Measurements from ENCODE around the gene GAS2.

DNA sequence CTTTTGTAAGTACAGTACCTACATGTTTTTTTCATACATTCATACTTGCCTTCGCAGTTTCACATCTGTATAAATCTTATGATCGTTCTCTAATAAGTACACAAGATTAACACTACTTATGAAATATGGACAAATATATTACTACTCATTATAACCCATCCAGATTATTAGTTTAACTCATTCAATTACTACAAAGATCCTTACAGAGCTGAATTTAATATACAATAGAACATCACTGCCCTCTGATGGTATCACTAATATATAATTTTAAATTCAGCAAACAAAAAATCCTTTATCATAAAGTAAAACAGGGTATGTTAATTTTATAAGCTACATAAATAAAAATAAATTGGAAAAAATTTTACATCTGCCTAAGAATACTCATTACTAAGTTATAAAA lies 155.8 kb downstream of the GAS2 start:
- TF ChIP-seq ZNF10 (tag by site-specific recombination; IDR thresholded peaks at IDR 0.05) (no peak), ZNF121 (tag by site-specific recombination; IDR thresholded peaks at IDR 0.05) (no peak), ZNF433 (tag by site-specific recombination; IDR thresholded peaks at IDR 0.05; ENCODE audit: low read depth) (no peak), REST (tag by site-specific recombination; IDR thresholded peaks at IDR 0.05) (no peak), ZNF274 (IDR thresholded peaks at IDR 0.05; ENCODE audit: low read length) (no peak), ZNF274 (tag by site-specific recombination; IDR thresholded peaks at IDR 0.05; ENCODE audit: borderline replicate concordance) (no peak), ZNF514 (tag by site-specific recombination; IDR thresholded peaks at IDR 0.05) (no peak), YY1 (tag by site-specific recombination; IDR thresholded peaks at IDR 0.05) (no peak), TRIM28 (IDR thresholded peaks at IDR 0.05; ENCODE audit: borderline replicate concordance, low read length) (no peak), ZEB2 (tag by site-specific recombination; IDR thresholded peaks at IDR 0.05) (no peak), SP7 (tag by site-specific recombination; IDR thresholded peaks at IDR 0.05) (no peak), ZNF473 (tag by site-specific recombination; IDR thresholded peaks at IDR 0.05) (no peak)
- TF ChIP-seq, protein P1, sequence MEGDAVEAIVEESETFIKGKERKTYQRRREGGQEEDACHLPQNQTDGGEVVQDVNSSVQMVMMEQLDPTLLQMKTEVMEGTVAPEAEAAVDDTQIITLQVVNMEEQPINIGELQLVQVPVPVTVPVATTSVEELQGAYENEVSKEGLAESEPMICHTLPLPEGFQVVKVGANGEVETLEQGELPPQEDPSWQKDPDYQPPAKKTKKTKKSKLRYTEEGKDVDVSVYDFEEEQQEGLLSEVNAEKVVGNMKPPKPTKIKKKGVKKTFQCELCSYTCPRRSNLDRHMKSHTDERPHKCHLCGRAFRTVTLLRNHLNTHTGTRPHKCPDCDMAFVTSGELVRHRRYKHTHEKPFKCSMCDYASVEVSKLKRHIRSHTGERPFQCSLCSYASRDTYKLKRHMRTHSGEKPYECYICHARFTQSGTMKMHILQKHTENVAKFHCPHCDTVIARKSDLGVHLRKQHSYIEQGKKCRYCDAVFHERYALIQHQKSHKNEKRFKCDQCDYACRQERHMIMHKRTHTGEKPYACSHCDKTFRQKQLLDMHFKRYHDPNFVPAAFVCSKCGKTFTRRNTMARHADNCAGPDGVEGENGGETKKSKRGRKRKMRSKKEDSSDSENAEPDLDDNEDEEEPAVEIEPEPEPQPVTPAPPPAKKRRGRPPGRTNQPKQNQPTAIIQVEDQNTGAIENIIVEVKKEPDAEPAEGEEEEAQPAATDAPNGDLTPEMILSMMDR (tag by site-specific recombination; IDR thresholded peaks at IDR 0.05) = no peak
